ENCODE data around the gene ADGRA1.

GRCh38 chr10:133059571-133059970, 28.2 kb upstream of the ADGRA1 start:
- TF ChIP-seq EP300 (IDR thresholded peaks at IDR 0.05) = no peak
- TF ChIP-seq CTCF (IDR thresholded peaks at IDR 0.05) = no peak
